ENCODE results near the gene PTPN4.

The PTPN4 gene

GRCh38 chr2:119732601-119733164 lies 27.0 kb upstream of the PTPN4 start:
- DNase-seq (ENCODE audit: insufficient read length, low spot score) (no peak), FAIRE-seq (no peak)

- no peak for DNase-seq (ENCODE audit: insufficient read length, low spot score)
- no peak for FAIRE-seq
These were observed 25.7 kb upstream of the PTPN4 start for GRCh38 chr2:119734047-119734446.

GRCh38 chr2:119735565-119735964 lies 24.2 kb upstream of the PTPN4 start:
- DNase-seq (ENCODE audit: insufficient read length, low spot score) = no peak
- no peak for FAIRE-seq

GRCh38 chr2:119736021-119736420 lies 23.7 kb upstream of the PTPN4 start:
- FAIRE-seq = no peak
- DNase-seq (ENCODE audit: insufficient read length, low spot score) = no peak

- no peak for FAIRE-seq
- no peak for DNase-seq (ENCODE audit: insufficient read length, low spot score)
These were observed 20.0 kb upstream of the PTPN4 start for GRCh38 chr2:119739580-119740255.

GRCh38 chr2:119741001-119741400 lies 18.7 kb upstream of the PTPN4 start:
- no peak for FAIRE-seq
- no peak for DNase-seq (ENCODE audit: insufficient read length, low spot score)

GRCh38 chr2:119741868-119742267 lies 17.9 kb upstream of the PTPN4 start:
- no peak for FAIRE-seq

GRCh38 chr2:119744335-119744939 lies 15.3 kb upstream of the PTPN4 start:
- DNase-seq (ENCODE audit: insufficient read length, low spot score) (no peak), FAIRE-seq (no peak)

More at GRCh38 chr2:119741868-119742267, 17.9 kb upstream of the PTPN4 start:
- DNase-seq (ENCODE audit: insufficient read length, low spot score) = no peak

- FAIRE-seq (no peak), DNase-seq (ENCODE audit: insufficient read length, low spot score) (no peak)
These were observed 14.2 kb upstream of the PTPN4 start for GRCh38 chr2:119745566-119745965.

- no peak for FAIRE-seq
These were observed 12.7 kb upstream of the PTPN4 start for GRCh38 chr2:119746836-119747686.

GRCh38 chr2:119748135-119748534 lies 11.6 kb upstream of the PTPN4 start:
- DNase-seq (ENCODE audit: insufficient read length, low spot score) = no peak
- FAIRE-seq = no peak

More at GRCh38 chr2:119746836-119747686, 12.7 kb upstream of the PTPN4 start:
- no peak for DNase-seq (ENCODE audit: insufficient read length, low spot score)

- DNase-seq (ENCODE audit: insufficient read length, low spot score) = no peak
- FAIRE-seq = no peak
These were observed 10.2 kb upstream of the PTPN4 start for GRCh38 chr2:119749477-119750012.

- no peak for FAIRE-seq
These were observed 8.0 kb upstream of the PTPN4 start for GRCh38 chr2:119751706-119752105.

GRCh38 chr2:119753041-119753929 lies 6.4 kb upstream of the PTPN4 start:
- DNase-seq (ENCODE audit: insufficient read length, low spot score) (peak; percentile 23), FAIRE-seq (peak; percentile 93)

More at GRCh38 chr2:119751706-119752105, 8.0 kb upstream of the PTPN4 start:
- no peak for DNase-seq (ENCODE audit: insufficient read length, low spot score)

- FAIRE-seq = no peak
- no peak for DNase-seq (ENCODE audit: insufficient read length, low spot score)
These were observed 5.8 kb upstream of the PTPN4 start for GRCh38 chr2:119753930-119754321.

- FAIRE-seq = no peak
- no peak for DNase-seq (ENCODE audit: insufficient read length, low spot score)
These were observed 3.8 kb upstream of the PTPN4 start for GRCh38 chr2:119755906-119756305.

- no peak for DNase-seq (ENCODE audit: insufficient read length, low spot score)
These were observed 2.9 kb upstream of the PTPN4 start for GRCh38 chr2:119756837-119757236.

GRCh38 chr2:119758881-119759450 lies 756 bp upstream of the PTPN4 start:
- FAIRE-seq = peak; percentile 18
- no peak for DNase-seq (ENCODE audit: insufficient read length, low spot score)

More at GRCh38 chr2:119756837-119757236, 2.9 kb upstream of the PTPN4 start:
- no peak for FAIRE-seq

GRCh38 chr2:119760237-119760955 lies 674 bp downstream of the PTPN4 start:
- FAIRE-seq (no peak), DNase-seq (ENCODE audit: insufficient read length, low spot score) (no peak)

Data from GM19239 (cell line).